HG03175 (cell line): ENCODE data around the gene RIMBP3C.
A peak's percentile ranks its signal among the peaks of the same experiment; 100 is the strongest.
"Not testable (repeated sequence)": the region's sequence is repeated elsewhere in the genome, so short reads cannot be mapped to it uniquely, and the experiment has no call there.

Source experiments
- ATAC-seq: cut with Tn5 transposase; IDR thresholded peaks from one replicate; pipeline ENCODE4 v1.9.1; 2021; ENCODE audit warnings: mild to moderate bottlenecking, moderate library complexity; ENCODE audit not compliant: unreplicated experiment

The RIMBP3C gene

DNA sequence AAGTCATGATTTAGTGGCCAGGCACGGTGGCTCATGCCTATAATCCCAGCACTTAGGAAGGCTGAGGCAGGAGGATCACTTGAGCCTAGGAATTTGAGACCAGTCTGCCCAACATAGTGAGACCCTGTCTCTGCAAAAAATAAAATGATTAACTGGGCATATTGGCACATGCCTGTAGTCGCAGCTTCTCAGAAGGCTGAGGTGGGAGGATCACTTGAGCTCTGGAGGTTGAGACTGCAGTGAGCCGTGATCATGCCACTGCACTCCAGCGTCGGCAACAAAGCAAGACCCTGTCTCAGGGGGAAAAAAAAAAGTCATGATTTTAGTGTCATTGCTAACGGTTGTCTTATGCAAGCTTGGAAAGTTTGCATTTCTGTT lies 28.2 kb upstream of the RIMBP3C start:
- no peak for ATAC-seq

DNA sequence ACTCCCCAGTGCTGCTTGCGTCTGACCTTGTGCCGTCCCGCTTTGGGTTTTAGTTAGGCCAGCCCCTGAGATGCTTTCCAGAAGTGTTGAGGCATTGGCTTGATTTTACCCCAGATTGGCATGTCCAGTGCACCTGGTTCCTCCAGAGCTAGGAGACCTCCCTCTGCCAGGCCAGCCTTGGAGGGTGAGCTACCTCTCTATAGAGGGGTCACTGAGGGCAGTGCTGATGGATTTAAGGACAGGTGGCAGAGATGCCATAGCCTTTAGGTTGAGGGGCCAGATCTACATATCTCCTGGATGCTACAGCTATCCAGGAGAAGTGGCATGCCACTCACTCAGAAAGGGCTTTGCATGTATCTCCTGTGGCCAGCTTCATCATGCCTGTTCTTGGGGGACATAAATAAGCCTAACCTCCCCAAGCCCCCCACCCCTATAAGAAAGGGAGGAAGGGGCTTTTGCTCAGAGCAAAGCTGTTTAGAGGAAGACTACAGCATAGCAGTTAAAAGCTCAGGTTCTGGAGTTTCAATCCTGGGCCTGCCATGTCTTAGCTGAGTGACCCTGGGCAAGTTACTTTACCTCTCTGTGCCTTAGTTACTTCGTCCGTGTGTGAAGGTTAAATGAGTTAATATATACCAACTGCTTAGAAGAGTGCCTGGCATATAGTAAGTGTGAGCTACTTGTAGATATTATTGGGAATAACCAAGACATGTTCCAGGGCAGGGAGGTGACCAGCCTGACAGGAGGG lies 22.7 kb upstream of the RIMBP3C start:
- ATAC-seq = no peak

DNA sequence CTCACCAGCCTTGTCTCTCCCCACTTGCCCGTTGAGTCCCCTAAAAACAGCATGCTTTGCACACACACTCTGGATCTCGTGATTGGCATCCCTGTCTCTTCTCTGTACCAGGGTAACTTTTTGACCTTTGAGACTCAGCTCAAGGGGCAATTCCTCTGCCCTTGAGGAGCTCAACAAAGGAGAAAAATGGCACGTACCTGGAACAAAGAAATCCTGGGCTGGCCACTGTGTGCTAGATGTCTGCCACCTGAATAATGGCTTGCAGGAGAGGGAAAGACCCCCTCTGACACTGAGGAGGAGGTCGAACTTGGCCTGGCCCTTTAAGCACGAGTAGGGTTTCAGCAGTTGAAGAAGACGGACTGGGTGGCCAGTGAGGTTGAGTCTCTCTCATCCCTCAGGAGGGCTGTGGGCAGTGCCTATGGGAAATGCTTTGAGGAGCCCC lies 22.1 kb upstream of the RIMBP3C start:
- no peak for ATAC-seq

DNA sequence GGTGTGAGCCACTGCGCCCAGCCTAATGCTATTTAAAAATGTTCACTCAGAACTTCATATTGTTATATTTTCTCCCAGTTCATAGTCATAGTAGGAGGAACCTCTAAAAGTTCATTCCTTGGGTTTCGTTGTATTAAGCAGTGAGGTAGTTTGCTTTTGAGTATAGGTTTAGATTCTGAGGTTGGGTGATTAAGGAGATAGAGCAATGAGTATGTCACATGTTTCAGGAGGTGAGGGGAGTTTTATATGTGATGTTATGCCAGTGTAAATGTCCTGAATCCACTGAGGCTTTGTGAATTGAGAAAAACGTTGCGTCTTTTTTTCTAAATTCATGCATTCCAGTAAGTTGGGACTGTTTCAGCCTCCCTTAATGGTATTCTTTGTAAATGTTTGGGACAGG lies 20.4 kb upstream of the RIMBP3C start:
- no peak for ATAC-seq

DNA sequence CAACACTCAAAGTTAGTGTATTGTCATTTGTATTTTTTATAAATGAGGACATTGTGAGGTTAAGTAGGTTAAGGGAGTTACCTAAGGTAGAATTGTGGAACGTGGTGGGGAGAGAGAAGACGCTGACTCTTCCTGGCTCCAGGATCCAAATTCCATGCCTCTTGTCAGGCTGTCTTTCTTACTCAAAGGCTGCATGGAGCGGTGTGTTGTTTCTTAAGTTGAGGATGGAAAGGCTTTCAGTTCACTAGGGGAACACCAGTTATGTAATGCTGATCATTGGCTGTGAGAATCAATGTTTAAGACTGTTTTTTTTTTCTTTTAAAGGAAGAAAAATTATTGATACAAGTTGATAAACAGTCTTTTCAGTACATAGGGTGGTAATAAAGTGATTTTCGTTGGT lies 19.1 kb upstream of the RIMBP3C start:
- no peak for ATAC-seq

DNA sequence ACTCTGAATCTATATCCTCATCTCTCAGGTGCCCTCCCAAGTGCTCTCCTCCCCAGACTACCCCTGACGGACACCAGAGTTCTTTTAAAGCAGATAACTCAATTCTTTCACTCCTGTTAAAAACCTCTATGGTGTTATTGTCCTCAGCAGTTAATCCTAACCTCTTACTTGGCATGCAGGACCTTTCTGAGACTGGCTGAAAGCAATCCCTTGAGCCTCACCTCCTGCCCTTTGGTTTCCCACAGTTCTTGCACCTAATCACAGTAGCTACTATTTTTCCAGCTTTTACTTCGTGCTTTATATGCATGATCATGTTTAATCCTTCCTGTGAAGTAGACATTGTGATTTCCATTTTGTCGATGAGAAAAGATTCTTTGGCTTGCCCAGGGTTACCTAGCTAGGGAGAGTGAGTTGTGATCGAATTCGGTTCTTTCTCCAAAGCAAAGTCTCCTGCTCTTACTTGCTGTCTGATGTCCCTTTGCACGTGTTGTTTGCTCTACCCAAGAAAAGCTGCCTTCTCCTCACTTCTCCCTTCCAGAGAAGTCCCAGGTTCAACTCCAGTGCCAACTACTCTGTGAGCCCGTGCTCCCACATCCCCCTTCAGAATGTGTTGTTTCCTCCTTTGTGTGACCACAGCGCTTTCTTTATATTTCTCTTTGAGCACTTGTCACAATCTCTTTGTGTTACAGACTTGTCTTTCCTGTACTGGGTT lies 18.4 kb upstream of the RIMBP3C start:
- ATAC-seq = no peak

DNA sequence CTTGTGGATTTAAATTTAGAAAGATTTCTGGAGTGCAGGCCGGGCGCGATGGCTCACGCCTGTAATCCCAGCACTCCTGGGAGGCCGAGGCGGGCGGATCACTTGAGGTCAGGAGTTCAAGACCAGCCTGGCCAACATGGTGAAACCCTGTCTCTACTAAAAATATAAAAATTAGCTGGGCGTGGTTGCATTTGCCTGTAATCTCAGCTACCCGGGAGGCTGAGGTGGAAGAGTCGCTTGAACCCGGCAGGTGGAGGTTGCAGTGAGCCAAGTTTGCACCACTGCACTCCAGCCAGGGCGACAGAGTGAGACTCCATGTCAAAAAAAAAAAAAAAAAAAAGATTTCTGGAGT lies 17.8 kb upstream of the RIMBP3C start:
- not testable (repeated sequence) for ATAC-seq

DNA sequence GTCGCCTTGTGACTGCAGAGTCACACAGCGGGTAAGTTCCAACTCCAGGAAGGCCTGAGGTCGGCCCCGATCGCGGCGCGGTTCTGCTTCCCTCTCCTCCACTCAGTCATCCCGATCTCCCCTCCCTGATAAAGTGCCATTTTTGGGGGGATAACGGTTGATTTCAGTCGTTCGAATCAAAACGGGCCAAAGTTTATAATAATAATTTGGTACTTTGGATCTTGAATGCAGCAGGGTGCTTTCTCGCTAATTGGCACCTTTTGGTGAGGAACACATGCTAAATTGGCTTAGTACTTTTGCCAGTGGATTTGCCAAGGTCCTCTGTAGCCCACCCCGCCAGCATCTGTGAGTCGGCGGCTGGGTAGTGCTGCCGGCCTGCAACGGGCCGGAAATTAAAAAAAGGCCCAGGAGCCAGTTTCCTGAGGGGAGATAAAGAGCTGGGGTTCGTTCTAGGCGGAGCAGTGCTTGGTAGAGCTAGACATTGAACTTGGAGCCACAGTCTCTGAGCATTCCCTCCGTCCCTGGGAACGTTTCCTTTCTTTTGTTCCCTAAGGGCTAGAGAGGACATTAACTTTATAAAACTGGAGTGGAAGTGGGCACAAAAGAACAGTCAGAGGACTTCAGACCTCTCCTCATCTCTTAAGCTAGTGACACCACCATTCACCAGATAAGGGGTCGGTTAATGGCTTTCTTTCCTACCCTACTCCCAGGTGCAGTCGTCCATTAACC lies 17.2 kb upstream of the RIMBP3C start:
- no peak for ATAC-seq

DNA sequence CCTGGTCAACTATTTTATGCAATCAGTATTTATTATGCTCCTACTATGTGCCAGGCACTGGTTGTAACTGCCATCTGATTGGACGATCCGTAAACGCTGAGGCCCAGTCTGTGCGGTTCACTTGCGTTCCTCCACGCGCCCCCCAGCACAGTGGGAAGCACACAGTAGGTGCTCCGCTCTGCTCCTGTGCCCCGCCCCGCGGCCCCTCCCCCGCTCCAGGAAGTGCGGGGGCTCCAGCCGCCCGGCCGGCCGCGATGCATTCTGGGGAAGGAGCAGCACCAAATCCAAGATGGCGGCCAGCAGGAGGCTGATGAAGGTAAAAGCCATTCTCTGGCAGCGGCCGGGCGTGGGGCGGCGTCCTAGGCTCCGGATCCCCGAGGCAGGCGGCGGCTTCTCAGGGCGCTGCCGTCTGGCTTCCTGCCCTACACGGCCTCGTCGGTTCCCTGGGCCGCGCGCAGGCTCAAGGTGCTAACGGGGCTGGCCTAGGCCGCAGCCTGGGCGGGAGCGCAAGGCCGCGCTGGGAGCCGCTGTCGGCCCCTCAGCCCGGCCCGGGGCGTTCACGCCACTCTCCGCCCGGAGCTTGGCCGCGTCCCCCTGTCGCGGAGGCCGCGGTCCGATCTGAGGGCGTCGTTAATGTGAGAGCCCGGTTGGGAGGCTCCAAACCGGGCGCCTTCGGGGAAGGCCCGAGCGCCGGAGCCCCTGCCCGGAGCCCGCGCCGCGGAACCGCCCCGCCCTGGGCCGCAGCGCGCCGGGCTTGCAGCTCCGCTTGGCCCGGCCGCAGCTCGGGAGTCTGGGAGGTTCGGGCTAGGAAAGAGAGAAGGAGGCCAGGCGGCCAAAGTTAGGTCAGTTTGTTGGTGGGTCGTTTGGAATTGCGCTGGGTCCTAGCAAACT lies 16.4 kb upstream of the RIMBP3C start, which contains the start of gene UBE2L3:
Gene UBE2L3, plus strand, starts transcription at position 259 of the 891 bp plus-strand sequence. Its CDS starts 31 bp downstream, at position 290.
- ATAC-seq = no peak

DNA sequence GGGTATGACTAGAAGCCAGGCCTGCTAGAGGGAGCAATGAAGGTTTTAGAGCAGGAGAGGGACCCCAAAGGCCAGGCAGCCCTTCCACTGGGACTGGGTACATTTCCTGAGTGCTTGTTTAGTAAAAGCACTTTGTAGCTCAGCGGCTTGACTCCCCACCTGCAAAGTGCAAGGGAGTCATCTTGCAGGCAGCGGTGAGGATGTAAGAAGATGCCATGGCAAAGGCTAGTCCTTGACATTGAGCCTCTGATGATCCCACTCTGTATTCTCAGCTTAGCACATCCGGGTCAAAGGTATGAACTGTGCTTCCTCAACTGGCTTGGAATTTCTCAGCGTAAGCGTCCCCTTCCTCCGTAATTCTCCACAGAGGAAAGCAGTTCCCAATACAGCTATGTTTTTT lies 13.2 kb upstream of the RIMBP3C start:
- no peak for ATAC-seq

DNA sequence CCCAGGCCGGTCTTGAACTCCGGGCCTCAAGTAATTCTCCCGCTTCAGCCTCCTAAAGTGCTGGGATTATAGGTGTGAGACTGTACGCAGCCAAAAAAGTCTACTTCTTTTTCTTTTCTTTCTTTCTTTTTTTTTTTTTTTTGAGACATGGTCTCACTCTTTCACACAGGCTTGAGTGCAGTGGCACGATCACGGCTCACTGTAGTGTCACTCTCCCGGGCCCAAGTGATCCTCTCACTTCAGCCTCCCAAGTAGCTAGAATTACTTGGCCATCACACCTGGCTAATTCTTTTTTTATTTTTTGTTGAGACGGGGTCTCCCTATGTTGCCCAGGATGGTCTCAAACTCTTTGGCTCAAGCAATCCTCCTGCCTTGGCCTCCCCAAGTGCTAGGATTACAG lies 12.7 kb upstream of the RIMBP3C start:
- ATAC-seq = no peak

DNA sequence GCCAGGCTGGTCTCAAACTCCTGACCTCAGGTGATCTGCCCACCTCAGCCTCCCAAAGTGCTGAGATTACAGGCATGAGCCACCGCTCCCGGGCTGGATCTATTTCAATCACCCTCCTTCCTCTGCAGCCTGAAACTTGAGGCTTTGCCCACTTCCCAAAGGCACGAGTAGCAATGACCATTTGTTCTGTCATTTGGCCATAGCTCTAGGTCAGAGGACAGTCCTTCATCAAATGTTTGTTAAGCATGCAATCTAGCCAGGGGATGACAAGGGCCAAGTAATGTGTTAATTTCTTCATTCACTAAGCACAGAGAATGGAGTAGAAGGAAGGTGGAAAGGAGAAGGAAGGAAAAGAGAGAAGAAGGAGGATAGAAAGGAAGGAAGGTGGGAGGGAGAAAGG lies 9.4 kb upstream of the RIMBP3C start:
- ATAC-seq = not testable (repeated sequence)

DNA sequence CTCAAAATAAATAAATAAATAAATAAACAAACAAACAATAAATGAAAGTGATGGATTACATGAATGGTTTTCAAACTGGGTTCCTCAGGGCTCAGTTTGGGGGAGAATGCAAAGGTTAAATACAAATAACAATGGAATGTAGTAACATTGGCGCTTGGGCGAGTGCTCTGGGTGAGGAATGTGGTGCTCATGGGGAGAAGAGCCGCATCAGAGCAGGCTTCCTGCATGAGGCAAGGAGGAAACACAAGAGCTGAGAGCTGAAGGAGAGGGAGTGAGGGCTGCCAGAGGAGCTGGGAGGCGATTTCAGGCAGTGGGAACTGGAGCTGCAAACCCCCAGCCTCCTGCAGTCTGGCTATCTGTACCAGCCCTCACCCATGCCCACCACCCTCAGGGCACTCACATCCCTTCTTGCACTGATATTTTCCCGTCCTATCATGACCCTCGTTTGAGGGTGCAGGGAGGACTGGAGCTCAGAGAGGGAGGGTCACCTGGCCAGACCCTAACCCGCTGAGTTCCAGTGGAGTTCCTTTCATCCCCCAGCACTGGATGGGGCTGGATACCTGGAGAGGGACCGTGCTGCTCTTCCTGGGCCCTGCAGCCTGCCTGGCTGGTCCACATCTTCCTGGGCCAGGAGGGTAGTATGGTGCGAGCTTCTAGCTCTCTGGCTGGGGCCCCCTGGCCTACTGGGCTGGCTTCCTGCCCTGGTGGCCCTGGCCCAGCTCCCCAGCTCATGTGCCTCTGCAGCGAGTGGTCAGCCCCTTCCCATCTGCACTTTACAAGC lies 8.3 kb upstream of the RIMBP3C start:
- not testable (repeated sequence) for ATAC-seq

DNA sequence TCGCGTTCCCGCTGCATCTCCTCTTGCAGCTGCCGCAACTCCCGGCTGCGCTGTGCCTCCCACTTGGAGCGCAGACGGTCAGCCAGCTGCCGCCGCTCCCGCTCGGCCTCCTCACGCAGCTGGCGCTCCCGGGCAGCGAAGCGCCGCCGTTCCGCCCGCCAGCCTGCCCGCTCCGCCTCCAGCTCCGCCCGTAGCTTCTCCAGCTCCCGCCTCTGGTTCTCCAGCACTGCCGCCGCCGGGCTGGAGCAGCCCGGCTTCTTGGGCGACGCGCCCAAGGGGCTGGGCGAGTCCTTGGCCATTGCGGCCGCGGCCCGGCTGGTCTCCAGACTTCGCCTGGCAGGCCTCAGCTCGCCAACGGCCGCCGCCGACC lies 598 bp downstream of the RIMBP3C start:
- peak; percentile 34 for ATAC-seq

DNA sequence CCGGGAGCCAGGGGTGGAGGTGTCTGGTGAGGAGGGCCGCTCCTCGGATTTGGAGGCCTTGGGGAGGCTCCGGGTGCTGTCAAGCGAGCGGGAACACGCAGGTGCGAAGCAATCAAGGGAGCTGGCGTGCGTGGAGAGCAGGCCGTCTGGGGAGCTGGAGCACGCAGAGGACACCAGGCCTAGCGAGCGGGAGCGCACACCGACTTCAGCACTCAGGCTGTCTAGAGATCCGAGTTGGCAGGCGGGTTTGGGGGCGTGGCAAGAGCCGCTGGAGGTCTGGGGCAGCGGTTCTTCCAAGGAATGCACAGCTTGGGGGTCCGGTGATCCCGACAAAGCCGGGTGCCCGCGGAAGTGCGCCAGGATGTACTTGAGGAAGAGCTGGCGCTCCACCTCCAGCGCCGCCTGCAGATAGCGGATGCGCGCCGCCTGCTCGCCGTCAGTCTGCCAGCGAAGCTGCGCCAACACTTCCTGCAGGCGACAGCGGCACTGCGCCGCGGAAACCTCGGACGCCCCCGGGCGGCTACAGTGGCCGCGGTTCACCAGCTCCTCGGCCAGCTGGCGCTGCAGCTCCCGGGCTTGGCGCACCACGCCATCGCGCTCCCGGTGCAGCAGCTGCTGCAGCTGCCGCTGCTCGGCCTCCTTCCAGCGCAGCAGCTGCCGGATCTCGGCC lies 1.1 kb downstream of the RIMBP3C start:
- peak; percentile 77 for ATAC-seq

DNA sequence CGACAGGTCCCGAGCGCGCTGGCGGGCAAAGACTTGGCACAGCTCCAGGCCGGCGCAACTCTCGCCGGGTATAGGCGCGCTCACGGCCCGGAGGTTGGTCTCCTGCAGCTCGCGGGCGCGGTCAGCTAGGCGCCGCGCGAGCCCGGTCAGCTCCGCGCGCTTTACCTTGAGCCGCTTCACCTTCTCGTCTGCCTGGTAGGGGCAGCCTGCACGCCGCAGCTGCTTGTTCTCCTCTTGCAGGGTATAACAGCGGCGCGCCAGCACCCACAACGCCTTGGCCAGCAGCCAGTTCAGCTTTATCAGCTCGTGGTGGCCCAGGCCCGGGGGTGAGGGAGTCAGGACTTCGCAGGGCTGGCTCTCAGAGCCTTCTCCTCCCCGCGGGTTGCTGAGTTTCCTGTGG lies 1.7 kb downstream of the RIMBP3C start:
- ATAC-seq = not testable (repeated sequence)

DNA sequence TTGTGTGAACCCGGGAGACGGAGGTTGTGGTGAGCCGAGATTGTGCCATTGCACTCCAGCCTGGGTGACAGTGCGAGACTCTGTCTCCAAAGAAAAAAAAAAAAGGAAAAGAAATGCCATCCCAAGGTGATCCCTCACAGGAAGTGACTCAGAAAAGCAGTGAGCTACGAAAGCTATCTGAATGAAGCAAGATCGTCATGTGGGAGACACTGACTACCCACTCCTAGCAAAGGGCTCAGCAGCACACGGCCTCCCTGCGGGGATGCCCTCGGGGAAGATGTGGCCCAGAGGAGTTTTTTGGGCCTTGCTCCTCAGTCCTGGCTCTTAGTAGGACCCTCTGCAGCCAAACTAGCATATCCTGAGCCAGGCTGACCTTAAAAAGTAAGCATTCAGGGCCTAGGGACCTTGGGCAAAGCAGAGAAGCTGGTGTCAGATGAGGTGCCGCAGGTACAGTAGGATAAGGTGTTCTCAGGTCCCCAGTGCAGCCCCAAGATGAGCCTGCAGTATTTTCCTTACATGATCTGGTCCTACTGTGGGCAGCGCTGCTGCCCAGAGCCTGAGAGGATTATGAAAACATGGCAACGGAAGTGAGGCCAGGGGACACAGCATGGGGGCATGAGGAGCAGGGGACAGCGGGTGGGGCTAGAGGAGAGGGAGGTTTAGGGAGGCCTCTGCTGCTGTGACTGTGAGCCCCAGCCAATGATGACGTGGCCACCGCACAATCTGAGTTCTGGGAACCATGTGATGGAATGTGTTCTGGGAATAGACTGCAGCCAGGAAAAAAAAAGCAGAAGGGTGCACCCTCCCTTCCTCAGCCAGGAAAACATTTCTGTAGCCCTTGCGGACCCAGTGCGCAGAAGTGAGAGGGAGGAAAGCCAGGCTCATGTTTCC lies 6.6 kb downstream of the RIMBP3C start:
- not testable (repeated sequence) for ATAC-seq

DNA sequence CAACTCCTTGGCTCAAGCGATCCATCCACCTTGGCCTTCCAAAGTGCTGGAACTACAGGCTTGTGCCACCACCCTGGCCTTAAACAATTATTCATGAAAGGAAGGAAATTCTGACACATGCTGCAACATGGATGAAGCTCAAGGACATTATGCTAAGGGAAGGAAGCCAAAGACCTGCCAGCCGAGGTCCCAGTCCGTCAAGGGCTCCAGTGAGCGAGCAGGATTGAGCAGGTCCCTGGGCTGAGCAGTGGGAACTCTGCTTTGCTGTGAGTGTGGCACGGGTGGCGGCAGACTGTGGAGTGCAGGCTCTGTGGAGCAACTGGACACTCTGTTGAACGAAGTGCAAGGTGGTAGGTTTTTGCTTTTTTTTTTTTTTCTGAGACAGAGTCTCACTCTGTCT lies 11.4 kb downstream of the RIMBP3C start:
- not testable (repeated sequence) for ATAC-seq
